Measurements from ENCODE around the gene HOGA1.

GRCh38 chr10:97597778-97598177 is 13.6 kb downstream of the HOGA1 start:
- no peak for TF ChIP-seq POLR2A (IDR thresholded peaks at IDR 0.05)
- TF ChIP-seq CTCF (IDR thresholded peaks at IDR 0.05) = no peak
